ENCODE measurements around the gene ALAD.
"Not testable (repeated sequence)": the region's sequence is repeated elsewhere in the genome, so short reads cannot be mapped to it uniquely, and the experiment has no call there.

Gene ALAD

DNA sequence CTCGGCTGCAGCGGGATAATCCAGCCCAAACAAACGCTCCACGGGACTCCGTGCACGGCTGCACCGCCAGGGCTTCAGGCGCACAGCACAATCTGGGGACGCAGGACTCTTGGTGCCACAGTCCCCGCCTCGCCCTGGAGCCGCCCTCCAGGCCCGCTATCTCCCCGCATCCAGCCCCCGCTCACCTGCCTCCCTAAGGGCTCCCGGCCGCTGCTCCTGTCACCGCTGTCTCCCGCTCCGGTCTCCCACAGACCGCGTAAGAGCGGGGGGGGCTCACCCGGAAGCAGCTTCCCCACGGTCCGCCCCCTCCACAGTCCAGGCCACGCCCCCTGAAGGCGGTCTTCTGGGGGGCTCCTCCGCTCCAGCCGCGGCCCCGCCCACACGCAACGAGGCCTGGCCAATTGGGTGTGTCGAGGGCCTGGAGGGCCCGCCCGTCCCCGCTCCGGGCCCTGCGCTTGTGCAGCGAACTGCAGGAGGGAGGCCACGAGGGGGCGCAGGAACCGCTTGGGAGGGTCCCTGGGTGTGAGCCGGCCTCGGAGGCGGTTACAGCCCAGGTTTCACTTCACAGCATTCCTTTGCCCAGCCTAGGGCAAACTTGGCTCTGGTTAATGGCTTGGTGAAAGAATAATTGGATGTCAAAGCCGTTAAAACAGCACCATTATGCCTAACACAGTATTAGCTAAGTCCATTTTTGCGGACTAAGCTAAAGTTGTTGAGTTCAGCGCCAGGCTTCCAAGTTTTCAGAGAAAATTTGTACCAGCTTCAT, at the start of gene ALAD:
Gene ALAD, minus strand, starts transcription at position 258 of the 766 bp plus-strand sequence. CDS start 7,725 bp downstream, outside the sequence.
- DNase-seq: peak; percentile 99

DNA sequence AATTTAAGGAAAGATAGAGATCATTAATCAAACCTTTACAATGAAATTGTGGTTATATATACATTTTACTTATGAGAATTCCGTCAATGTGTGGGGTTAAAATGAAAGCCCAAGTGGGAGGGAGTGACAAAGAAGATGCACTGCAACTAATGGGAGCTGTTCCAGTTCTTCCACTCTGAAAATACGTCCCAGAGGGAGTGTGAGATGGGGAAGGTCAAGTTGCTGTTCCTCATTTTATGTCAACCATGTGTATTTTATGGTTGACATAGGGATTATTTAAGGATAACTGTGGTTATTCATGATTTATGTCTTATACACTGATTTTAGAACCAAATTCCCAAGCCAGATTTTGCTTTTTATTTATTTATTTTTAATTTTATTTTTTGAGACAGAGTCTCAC, 48.3 kb upstream of the ALAD start:
- no peak for DNase-seq

GRCh38 chr9:113446323-113446740, 45.2 kb upstream of the ALAD start:
- no peak for DNase-seq

- DNase-seq: no peak
Observed at GRCh38 chr9:113444736-113445135, 43.7 kb upstream of the ALAD start.

GRCh38 chr9:113437716-113438115, 36.6 kb upstream of the ALAD start:
- not testable (repeated sequence) for DNase-seq

- no peak for DNase-seq
Observed at GRCh38 chr9:113436728-113437515, 35.8 kb upstream of the ALAD start.

- DNase-seq: no peak
Observed at GRCh38 chr9:113431191-113431590, 30.1 kb upstream of the ALAD start.

DNA sequence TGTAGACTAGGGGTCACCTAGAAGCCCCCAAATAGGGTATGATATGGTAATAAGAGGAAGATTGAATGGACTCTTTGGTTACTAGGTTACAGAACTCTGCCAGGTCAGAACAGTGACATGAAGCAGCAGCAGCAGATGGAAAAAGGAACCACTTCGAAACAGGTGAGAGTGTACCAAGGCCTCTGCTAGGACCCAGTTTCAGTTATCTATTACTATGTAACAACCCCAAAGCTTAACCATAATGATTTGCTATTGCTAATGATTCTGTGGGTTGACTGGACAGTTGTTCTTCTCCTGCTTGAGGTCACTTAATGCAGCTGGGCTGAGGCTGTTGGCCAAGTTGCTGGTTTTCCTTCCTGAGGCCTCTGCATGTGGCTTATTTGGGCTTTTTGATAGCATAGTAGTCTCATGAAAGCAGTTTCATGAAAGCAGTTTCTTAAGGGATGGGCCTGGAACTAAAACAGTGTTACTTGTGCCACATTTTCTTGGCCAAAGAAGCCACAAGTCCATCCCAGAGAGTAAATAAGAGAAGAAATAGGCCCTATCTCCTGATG, 27.1 kb upstream of the ALAD start:
- no peak for DNase-seq

- DNase-seq: no peak
Observed at GRCh38 chr9:113427629-113428028, 26.5 kb upstream of the ALAD start.

DNA sequence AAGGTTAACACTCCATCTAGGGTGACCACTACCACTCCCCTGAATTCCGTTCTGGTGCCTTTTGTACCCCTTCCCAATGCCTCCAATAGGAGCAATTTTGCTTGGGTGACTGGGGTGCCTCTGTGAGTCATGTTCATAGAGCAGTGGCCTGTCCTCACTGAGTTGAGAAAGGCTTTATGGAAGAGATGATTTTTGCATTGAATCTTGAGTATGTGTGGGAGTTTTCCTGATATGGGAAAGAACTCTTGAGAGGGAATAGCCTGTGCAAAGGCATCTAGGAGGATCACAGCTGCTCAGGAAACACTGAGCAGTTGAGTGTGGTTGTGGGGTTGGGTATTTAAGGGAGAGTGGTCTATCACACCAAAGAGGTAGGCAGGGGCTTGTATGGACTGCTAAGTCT, 25.6 kb upstream of the ALAD start:
- DNase-seq: no peak

DNA sequence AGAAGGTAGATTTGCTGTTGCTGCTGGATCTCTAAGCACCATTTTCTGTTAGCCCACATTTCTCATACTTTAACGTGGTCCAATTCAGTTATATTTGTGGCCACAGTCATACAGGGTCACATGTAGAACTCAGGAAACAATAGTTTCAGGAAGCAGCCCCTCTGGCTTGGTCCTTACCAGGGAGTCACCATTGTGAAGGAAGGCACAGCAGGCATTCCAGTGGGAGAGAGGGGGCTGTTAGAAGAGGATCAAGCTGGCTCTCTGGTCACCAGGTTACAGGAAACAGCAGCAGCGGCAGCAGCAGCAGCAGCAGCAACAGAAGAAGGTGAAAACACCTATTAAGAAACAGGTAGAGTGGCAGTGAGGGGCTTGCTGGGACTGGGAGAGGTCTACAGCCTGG, 24.0 kb upstream of the ALAD start:
- DNase-seq: no peak

DNA sequence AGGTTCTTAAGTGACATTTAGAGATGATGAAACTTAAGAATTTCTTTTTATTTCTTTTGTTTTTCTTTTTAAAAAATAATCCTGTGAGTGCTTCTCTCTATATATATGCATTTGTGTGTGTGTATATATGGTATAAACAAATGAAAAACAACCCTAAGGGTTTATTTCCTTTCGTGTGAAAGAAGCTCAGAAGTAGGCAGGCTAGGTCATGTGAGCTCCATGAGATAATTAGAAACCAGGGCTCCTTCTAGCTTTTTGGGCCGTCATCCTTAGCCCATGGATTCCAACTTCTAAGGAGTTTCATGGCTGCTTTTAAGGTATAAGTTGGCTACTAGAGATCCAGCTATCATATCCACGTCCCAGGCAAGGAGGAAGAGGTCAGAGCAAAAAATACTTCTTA, 20.6 kb upstream of the ALAD start:
- no peak for DNase-seq

GRCh38 chr9:113417370-113417769, 16.3 kb upstream of the ALAD start:
- DNase-seq: no peak

DNA sequence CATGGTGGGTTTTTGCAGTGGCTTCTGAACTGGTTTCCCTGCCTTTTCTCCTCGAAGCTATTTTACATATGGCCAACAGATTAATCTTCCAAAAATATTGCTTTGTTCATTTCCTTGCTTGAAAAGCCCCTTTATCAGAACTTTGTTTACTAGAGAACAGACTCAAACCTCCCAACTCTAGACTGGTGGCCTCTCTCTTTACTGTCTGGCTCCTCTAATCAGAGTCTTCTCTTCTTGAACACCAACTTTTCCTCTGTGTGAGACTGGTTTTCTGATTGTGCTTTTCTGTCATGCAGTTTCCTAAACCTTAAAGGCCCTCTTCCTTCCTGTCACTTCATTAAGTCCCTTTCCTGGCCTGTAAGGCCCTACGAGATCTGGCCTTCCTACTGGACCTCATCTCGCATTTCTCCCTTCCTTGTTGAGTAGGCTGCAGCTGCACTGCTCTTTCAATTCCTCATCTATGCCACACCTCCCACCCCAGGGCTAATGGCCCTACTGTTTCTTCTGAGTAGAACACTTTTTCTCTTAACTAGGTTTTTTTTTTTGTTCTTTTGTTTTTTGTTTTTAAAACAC, 15.2 kb upstream of the ALAD start:
- DNase-seq: peak; percentile 30

DNA sequence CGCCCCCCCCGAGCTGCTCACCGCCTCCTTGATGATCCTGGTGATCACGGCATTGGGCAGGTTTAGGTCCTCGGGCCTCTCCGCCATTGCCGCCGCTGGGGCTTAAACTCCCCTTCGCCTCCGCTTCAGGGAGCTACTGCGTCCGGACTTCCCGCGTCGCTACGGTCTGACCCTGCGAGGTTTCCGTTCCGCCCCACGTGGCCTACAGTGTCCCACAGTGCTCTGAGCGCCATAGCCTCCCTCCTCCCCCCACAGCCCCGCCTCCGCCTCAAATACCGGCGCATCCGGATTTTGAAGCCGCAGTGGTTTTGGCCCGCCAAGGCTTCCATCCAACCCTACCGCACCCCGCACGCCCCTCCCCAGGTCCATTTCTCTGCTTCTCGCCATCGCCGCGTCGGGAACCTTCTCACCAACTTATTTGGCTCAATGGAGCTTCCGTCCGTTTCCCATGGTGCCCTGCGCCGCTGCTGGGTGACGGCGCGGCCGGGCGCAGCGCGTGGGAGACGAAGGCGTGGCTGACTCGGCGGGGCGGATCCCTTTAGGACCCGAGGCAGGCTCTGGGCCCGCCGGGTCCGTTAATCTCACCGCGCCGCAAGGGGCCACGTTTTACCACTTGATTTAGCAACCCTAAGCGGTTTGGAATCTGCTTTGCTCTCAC, 9.3 kb upstream of the ALAD start, which contains the start of the genes C9orf43 and POLE3:
Gene C9orf43, plus strand, starts transcription at position 541 of the 658 bp plus-strand sequence. CDS start 2,747 bp downstream, outside the sequence.
Gene POLE3, minus strand, starts transcription at position 469 of the 658 bp plus-strand sequence. Its CDS starts 382 bp downstream, at position 87.
- peak; percentile 91 for DNase-seq

DNA sequence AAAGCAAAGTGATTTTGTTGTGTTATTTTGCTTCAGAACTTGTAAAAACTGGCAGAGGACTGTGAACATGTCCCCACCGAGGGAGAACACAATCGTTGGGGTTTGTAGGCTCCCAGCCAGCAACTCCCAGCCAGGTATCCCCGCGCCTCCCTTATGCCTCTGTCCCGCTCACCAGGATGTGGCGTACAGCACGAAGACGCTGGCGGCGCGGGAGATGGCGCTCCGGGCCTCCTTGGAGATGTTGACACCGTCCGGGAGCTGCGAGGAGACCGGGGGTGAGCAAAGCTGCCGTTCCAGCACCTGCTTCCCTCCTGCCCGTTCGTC, 8.8 kb upstream of the ALAD start:
- no peak for DNase-seq

GRCh38 chr9:113409481-113409880, 8.4 kb upstream of the ALAD start:
- DNase-seq: no peak

DNA sequence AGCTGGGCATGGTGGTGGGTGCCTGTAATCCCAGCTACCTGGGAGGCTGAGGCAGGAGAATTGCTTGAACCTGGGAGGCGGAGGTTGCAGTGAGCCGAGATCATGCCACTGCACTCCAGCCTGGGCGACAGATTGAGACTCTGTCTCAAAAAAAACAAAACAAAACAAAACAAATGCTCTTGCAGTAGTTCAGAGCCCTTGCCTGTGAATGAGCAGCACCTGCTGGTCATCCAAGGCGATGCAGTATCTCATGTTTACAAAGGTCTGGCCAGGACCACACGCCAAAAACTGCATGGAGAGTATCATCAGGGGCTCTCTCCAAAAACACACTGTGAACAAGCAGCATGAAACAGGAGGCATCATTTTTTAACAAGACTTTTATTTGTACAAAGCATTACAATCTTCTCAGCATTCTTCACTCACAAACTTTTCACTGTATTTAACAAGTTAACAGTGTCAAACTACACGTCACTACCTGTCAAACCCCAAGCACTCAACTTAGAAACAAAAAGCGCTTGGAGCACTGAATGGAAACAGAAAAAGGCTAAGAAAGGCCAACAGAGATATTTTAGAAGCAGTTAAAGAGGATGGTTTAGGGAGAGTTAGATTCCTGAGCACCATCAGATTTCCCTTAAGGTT, 5.9 kb upstream of the ALAD start:
- peak; percentile 62 for DNase-seq

- not testable (repeated sequence) for DNase-seq
Observed at GRCh38 chr9:113406353-113406752, 5.3 kb upstream of the ALAD start.

GRCh38 chr9:113403646-113404045, 2.6 kb upstream of the ALAD start:
- DNase-seq: no peak

GRCh38 chr9:113399646-113400200, 1.4 kb downstream of the ALAD start:
- DNase-seq: no peak

- no peak for DNase-seq
Observed at GRCh38 chr9:113398796-113399195, 2.3 kb downstream of the ALAD start.
